Pons (tissue), 1 donor: ENCODE data around the gene CALU.

ENCODE experiments used
- DNase-seq: peaks from one replicate; pipeline ENCODE4 v3.0.0-alpha.2; 2016; ENCODE audit warnings: low spot score

Gene CALU

GRCh38 chr7:128811631-128812430 is 72.7 kb downstream of the CALU start:
- no peak for DNase-seq

GRCh38 chr7:128812514-128813168 is 73.5 kb downstream of the CALU start:
- no peak for DNase-seq

- DNase-seq: peak; percentile 79
Measured at GRCh38 chr7:128814499-128814898, 75.3 kb downstream of the CALU start.

- DNase-seq: peak; percentile 40
Measured at GRCh38 chr7:128815289-128815942, 76.3 kb downstream of the CALU start.

- DNase-seq: no peak
Measured at GRCh38 chr7:128818694-128819093, 79.5 kb downstream of the CALU start.
